Activated CD8-positive, alpha-beta memory T cell treated with anti-CD3 and anti-CD28 coated beads, Interleukin-2, amount 50 U/mL, for 24 hours (primary cell): ENCODE results near the gene ZNF503.

Experiments used
- DNase-seq: peaks from one replicate; pipeline ENCODE4 v3.0.0-alpha.2; 2020; ENCODE audit errors: extremely low read depth

Gene ZNF503, protein sequence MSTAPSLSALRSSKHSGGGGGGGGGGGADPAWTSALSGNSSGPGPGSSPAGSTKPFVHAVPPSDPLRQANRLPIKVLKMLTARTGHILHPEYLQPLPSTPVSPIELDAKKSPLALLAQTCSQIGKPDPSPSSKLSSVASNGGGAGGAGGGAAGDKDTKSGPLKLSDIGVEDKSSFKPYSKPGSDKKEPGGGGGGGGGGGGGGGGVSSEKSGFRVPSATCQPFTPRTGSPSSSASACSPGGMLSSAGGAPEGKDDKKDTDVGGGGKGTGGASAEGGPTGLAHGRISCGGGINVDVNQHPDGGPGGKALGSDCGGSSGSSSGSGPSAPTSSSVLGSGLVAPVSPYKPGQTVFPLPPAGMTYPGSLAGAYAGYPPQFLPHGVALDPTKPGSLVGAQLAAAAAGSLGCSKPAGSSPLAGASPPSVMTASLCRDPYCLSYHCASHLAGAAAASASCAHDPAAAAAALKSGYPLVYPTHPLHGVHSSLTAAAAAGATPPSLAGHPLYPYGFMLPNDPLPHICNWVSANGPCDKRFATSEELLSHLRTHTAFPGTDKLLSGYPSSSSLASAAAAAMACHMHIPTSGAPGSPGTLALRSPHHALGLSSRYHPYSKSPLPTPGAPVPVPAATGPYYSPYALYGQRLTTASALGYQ

DNA sequence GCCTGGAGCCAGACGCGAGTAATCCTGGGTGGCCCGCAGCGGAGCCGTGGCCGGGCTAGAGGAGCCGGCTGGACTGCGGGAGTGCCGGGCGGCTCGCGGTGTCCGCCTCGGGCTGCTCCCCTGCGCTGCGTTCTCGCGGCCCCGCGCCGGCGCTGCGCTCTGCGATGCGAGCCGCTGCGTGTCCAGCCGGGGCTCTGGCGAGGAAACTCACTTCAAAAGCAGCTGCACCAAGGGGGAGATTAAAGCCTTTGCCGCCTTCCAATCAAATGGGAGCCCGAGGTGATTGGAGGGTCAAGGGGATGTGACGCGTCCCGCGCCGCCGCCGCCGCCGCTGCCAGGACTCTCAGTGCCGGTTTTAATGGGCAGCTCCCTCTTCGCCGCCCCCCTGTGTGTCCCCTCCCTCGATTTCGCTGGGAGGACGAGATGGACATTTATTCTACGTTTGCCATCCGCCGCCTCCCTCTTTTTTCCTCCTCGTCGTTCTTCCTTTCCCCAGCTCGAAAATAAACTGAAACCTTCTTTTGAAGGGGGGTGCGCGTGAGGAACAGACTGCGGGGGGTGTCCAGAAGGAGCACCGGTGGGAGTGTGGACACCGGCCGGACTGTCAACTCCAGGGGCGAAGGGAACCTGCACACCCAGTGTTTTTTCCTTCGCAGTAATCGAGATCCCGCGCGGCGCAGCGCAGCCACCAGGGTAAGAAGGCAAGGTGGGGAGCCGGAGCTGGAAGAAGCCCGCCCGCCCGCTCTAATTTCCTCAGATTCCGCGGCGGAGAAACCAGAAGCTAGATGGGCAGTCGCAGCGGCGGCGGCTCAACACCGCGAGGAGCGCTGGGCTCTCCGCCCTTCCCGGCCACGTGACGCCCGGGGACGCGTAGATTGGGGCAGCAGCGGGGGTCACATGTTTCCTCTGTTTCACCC lies at the start of gene ZNF503:
ZNF503 (minus strand) TSS at position 196 of the 917 bp plus-strand sequence. CDS start 345 bp downstream, outside the sequence.
- no peak for DNase-seq

- DNase-seq: no peak
Observed at GRCh38 chr10:75450644-75451640, 49.4 kb upstream of the ZNF503 start.

DNA sequence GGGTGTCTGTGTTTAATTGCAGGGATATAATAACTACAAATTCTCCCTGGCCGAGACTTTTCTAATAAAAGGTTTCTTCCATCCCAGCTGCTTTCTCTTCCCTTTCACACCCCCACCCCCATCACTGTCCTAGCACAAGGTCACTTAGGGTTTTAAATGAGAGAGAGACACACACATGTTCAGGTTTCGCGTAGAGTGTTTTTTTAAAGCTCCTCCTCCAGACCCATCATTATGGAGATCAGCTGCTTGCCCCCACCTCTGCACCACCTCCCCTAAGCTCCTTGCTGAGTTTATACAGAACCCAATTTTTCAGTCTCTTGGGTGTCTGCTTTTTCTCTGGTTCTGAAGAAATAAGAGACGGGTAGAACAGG lies 48.5 kb upstream of the ZNF503 start:
- DNase-seq: no peak

DNA sequence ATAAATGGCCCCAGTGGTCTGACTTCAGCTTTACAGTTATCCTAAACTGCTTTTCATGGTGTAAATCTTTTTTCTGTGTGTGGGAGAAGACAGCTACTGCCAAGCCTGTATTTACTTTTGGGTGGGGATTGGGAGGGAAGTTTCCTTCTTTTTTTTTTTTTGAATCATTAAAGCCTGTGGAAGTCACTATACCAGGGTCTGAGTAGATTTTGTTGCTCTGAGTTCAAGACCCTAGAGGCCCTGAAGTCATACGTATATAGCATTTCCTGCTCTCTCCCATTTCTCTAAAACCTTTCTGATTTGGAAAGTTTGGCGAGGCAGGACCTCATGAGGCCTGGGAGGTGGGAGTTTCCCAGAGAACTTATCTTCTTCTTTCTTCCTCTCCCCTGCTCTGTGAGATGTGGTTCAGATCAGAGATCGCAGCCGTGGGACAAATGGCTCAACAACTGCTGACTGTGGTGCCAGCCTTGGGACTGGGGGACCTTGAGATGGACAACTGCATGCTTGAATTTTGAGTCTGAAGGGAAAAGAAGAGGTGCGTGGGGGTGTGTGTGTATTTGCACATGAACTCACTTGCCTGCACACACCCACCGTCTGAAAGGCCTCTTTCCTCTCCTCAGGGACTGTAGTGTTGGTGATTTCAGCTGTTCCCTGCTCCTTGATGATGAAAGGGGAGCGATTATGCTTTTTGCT lies 48.0 kb upstream of the ZNF503 start:
- DNase-seq: no peak

GRCh38 chr10:75448166-75448565 lies 46.6 kb upstream of the ZNF503 start:
- no peak for DNase-seq

- DNase-seq: no peak
Observed at GRCh38 chr10:75446508-75446907, 44.9 kb upstream of the ZNF503 start.

- no peak for DNase-seq
Observed at GRCh38 chr10:75444781-75445386, 43.3 kb upstream of the ZNF503 start.

DNA sequence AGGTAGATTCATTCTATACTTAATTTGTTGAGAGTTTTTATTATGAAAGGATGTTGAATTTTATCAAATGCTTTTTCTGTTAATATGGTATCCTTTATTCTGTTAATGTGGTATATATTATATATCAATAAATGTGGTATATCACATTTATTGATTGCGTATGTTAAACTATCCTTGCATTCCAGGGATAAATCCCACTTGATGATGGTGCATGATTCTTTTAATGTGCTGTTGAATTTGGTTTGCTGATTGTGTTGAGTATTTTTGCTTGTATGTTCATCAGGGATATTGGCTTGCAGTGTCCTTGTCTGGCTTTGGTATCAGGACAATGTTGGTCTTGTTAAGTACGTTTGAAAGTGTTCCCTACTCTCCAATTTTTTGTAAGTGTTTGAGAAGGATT lies 41.8 kb upstream of the ZNF503 start:
- DNase-seq: no peak

- no peak for DNase-seq
Observed at GRCh38 chr10:75441682-75442081, 40.1 kb upstream of the ZNF503 start.

DNA sequence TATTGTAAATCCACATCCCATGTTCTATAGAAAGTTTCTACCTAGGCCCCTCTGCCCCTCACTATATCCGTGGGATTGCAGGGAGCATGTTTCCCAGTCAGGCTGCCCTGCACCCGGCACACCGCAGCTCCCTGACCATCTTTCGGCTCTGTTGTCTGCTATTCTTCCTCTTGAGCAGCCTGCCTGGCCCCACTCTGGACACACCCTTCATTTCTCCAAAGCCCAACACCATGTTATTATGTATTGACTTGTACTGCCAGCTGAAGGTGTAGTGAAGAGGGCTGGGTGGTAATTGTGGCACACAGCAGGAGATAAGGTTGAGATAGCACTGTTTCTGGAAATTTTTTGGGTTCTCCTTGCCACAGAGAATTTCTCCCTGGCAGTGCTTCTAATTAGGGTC lies 39.6 kb upstream of the ZNF503 start:
- DNase-seq: no peak

DNA sequence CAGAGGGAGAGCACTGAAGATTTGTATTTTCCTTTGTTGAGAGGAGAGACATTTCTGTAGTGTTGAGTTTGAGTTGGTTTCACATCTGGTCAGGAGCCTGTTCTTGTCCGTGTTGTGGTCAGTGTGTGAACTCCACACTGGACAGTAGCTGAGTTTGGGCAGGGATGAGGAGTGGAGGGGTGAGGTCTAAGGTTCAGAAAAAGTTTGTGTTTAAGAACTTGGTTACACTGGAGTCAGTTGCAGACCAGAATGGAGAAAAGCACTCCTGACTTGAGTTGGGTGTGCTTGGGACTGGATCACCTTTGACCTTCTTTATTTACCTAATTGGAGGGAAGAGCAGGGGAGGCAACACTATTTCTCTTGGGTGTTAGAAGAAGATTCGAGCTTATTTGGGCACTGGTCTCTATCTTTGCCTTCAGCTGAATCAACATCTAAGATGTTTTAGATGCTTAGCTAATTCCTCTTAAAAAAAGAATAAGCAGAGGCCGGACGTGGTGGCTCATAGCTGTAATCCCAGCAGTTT lies 38.8 kb upstream of the ZNF503 start:
- no peak for DNase-seq

DNA sequence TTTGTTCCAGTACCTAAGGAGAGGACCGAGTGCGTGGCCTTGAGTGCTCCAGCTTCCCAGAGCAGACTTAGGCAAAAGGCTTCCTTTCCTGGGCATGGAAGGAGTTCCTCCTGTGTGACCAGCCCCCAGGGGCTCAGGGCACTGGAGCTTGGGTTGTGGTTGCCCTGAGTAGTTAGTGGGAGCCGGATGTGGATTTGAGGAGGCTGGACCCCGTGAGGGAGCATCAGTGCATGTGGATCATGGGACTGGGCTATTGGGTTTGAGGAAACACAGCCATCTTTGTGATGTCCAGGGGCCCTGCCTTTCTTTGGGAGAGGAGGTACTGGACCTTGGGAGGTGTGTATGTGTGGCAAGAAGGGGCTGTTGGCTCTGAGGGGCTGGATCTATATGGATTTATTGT lies 38.2 kb upstream of the ZNF503 start:
- DNase-seq: no peak

GRCh38 chr10:75438275-75438674 lies 36.7 kb upstream of the ZNF503 start:
- no peak for DNase-seq

GRCh38 chr10:75437693-75438092 lies 36.1 kb upstream of the ZNF503 start:
- DNase-seq: no peak

DNA sequence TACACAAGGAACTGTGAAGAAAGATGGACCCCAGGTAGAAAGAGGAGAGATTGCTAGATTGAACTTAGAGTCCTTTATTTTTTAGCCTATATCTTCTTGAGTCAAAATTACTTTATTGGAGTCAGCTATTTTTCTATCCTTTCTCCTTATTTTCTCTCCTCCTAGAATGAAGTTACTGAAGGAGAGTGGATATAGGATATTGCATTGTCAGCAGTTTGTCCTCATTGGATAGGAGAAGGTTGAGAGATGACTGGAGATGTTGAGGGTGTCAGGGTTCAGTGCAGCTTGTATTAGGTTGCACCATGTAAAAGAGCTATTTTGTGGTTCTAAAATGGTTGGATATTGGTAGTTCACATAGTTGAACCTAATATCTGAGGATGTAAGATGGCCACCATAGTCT lies 35.3 kb upstream of the ZNF503 start:
- DNase-seq: no peak

DNA sequence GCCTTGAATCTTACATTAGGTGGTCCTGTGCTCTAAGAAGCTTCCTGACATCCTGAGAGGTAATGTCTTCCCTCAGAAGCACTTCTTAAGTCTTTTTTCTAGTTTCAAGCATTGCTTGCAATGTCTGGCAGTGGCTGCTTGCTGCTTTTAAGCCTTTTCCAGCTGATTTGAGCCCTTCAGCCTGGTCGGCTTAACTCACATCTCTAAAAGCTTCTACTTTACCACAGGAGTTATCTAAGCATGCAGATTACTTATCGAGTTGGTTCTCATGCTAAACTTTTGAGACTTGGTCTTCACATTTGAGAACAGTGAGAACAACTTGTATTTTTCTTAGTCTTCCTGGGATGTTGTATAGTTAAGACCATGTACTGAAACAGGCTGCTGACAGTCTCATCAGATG lies 33.7 kb upstream of the ZNF503 start:
- DNase-seq: no peak

- DNase-seq: no peak
Observed at GRCh38 chr10:75434291-75434690, 32.7 kb upstream of the ZNF503 start.

GRCh38 chr10:75433216-75433615 lies 31.7 kb upstream of the ZNF503 start:
- DNase-seq: no peak

- DNase-seq: no peak
Observed at GRCh38 chr10:75432763-75433162, 31.2 kb upstream of the ZNF503 start.

DNA sequence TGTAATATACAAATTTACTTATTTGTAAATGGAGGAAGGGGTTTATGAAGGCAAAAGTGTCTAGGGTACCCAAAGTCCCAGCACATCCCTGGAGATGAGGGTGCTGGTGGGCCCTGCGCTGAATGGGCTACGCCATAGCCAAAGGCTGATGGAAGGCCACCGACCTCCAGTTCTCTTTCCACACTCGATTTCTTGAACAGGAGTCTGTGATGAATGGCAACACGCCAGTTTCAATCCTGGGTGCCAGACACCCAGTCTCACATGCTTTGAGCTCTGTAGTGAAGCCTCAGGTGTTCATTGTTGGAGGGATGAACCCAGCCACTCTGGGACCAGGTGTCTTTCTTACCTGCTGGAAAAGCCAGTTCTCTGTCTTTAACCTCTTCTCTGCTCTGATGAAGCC lies 30.6 kb upstream of the ZNF503 start:
- no peak for DNase-seq
